Germinal center (tissue), 1 donor: ENCODE data around the gene PGLYRP3.

Experiments
- DNase-seq: peaks from one replicate; pipeline ENCODE4 v3.0.0; 2012; ENCODE audit warnings: mixed read lengths, low spot score

Gene PGLYRP3, protein sequence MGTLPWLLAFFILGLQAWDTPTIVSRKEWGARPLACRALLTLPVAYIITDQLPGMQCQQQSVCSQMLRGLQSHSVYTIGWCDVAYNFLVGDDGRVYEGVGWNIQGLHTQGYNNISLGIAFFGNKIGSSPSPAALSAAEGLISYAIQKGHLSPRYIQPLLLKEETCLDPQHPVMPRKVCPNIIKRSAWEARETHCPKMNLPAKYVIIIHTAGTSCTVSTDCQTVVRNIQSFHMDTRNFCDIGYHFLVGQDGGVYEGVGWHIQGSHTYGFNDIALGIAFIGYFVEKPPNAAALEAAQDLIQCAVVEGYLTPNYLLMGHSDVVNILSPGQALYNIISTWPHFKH

GRCh38 chr1:153312570-153313186 lies at the start of gene PGLYRP3:
Gene PGLYRP3, minus strand, starts transcription at chr1:153312952. Its CDS starts 2,287 bp downstream, at chr1:153310665.
- no peak for DNase-seq

- DNase-seq: no peak
Measured at GRCh38 chr1:153362187-153362775, 49.5 kb upstream of the PGLYRP3 start.

DNA sequence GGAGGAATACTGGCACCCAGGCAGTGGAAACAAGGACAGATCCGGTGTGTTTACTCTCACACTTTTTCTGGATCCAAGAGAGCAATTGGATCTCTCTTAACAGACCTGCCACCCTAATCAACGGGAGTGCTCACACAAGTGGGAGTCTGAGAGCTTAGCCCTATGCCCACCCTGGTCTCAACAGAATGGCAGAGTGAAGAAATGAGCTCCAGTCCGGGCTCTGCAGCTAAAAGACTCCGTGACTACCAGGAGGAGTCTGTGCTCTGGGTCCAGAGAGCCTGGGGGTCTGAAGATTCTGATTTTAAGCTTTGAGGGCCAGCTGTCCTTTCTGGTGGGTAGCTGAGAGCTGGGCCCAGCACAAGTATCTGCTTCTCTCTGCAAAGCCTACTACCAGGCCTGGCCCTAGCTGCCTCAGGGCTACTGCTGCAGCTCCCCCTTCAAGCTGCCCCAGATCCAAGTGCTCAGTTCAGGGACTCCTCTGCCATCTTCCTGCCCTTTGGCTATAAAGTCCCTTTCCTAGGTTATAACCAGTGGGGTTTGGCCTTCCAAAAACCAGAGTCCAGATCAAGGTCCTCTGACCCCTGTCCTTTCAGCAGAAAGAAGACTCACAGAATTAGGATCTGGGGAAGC lies 48.8 kb upstream of the PGLYRP3 start:
- no peak for DNase-seq

- DNase-seq: no peak
Measured at GRCh38 chr1:153360592-153361479, 48.1 kb upstream of the PGLYRP3 start.

DNA sequence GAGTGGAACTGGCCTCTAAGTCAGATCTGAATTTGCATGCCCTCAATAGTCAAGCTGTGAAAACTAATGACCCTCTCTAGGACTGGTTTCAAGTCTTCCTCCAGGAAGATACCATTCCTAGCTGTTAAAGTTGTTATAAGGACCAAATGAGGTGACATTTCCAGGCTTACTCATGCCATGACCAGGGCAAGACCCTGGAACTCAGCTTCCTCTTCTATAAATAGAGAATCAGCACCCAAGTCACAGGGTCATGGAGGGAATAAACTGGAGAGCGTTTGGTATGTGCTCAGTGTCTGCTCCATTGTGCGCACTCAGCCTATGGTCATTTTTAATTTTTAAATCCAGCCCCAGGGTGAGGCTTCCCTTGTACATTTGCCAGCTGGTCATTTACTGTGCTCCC lies 47.4 kb upstream of the PGLYRP3 start:
- DNase-seq: no peak

DNA sequence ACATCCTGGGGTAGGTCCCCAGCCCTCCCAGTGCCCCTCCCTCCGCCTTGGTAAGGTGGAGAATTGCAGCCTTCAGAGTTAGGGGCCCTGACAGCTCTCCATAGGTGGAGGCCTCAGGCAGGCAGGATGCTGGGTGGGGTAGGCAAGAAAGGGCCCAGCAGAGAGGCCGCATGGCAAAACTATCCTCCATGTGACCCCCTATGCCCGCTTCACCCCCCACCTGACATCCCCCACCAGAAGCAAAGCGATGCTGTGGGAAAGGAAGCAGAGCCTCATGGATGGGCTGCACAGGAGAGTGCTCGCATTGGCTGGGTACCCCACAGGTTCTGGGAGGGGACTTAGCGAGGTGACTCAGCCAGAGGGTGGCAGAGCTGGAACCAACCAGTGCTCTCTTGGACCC lies 46.5 kb upstream of the PGLYRP3 start:
- DNase-seq: no peak

GRCh38 chr1:153358691-153358975 lies 45.9 kb upstream of the PGLYRP3 start:
- no peak for DNase-seq

GRCh38 chr1:153357853-153358690 lies 45.3 kb upstream of the PGLYRP3 start, which contains the start of gene S100A9:
Gene S100A9, plus strand, starts transcription at chr1:153357854. Its CDS starts 430 bp downstream, at chr1:153358284.
- DNase-seq: no peak

- no peak for DNase-seq
Measured at GRCh38 chr1:153357076-153357852, 44.5 kb upstream of the PGLYRP3 start.

DNA sequence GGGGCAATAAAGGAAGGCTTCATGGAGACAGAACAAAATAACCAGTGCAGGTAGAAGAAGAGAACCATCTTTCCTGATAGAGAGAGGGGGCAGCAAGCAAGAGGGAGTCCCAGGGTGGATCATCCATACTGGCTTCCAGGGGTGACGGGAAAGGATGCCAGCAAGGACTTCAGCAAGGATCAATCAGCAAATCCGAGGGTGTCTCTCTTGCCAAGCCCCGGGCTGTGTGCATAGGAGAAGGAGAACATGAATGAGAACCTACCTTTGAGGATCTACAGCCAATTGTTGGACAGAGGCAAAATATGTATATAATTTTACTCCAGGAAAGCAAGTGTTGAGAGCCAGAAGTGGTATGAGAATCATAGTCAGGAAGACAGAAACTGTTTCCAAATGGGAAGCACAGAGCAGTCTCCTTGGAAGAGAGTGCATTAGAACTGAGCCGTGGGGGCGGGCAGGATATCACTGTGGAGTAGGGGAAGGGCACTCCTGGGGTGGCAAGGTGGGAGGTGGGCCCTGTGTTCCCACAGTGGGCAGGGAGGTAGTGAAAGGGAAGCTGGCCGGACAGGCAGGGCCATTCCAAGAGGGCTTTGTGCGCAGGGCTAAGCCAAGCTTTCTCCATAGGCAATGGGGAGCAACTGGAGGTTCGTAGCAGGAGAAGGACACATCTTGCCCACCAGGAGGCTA lies 43.8 kb upstream of the PGLYRP3 start:
- DNase-seq: no peak

- DNase-seq: peak; percentile 34
Measured at GRCh38 chr1:153355445-153356071, 42.8 kb upstream of the PGLYRP3 start.

DNA sequence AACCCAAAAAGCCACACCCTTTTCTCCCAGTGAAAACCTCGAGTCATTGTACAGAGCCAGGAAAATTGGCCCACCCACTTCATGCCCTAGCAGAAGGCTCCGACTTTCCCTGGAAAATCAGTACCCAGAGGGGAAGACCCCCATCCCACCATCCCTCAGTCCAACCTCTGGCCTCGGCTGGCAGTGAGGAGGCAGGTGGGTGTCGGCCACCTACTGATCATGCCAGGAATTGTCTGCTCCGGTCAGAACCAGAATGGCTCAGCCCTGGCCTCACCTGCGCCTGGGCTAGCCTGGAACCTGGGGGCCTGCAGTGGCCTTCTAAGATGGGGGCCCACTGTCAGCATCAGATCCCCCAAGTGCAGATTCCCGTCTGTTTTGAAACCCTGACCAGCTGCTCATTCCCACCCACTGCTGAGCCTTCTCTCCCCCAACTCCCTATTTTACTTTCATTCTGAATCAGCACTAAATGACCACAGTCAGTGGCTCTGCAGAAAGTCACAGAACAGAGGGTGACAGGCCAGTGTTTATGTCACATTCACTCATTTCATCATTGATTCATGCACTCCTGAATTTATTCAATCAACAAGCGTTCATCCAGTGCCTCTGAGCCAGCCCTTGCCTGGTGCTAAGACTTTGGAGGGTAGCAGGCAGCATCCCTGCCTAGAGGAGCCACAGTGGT lies 41.9 kb upstream of the PGLYRP3 start:
- DNase-seq: no peak

DNA sequence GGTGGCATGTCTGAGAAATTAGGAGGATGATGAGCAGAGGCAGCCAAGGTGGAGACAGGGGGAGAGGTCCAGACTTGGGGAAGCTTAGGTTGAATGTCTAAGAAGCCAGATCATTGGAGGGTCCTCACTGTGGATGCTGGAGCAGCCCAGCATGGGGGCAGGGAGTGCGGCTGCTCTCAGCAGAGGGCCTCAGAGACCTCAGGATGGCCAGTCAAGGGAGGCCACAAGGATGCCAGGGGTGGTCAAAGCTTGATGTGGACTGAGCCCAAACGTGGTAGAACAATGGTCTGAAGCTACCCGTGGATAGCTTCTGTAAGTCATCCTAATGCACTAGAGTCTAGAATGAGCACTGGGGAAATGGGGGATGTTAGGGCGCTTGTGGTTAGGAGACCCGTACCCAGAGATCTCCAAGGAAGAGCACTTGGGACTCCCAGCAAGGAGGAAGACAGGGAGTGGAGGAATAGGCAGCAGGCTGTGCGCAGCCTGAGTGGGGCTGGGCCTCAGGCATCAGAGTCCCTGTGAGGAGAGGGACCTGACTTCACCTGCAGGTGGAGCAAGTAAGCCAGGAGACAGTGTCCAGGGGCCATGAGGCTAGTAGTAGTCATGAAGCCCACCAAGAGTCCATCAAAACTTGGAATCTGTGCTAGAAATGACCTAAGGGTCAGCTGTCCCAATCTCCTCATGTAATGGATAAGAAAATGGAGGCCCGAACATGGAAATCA lies 40.6 kb upstream of the PGLYRP3 start:
- no peak for DNase-seq

GRCh38 chr1:153352523-153352922 lies 39.8 kb upstream of the PGLYRP3 start:
- peak; percentile 76 for DNase-seq

GRCh38 chr1:153350321-153350957 lies 37.7 kb upstream of the PGLYRP3 start:
- no peak for DNase-seq

DNA sequence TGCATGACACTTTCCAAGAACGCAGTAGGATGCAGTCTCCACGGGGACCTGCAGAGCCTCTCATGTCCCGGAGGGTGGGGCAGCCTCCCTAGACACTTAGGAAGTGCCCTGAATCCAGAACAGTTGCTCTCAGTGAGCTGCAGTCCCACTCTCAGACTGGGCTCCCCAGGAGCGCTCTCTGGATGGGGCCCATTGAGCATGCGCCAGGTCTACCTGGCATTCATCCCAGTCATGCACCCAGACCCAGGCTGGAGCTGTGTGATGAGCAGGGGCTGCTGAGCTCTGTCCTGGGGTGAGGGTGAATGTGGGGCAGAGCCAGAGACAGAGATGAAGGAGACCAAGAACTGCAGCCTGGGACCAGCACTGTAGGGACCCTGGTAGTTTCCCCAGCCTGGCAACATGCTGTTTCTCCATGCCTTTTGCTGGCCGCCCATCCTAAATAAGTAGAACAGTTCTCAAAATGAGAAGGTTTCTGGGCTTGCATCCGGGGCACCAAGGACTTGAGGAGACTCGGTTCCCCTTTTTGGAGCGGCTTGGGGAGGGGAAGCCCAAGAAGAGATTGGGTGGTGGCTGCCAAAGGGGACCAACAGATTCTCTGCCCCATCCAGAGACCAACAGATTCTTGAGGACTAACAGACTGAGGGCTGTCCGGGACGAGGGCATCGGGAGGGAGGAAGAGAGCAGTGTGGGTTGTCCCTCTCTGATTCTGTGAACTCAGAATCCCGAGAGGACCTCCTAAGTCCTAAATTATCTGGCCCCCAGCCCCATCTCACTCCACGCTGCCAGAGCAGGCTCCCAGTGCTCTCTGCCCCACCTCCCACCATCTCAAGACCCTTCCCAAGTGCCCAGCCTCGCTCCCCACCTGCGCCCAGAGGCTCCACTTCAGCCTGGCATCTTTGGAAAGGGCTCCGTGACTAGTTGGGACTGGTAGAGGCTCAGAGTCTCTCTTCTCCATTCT lies 36.9 kb upstream of the PGLYRP3 start:
- no peak for DNase-seq
